HFF-Myc (cell line): ENCODE results near the gene BRD9.
"Not testable (repeated sequence)": the region's sequence is repeated elsewhere in the genome, so short reads cannot be mapped to it uniquely, and the experiment has no call there.

Source experiments
- DNase-seq: peaks from one replicate; pipeline ENCODE4 v3.0.0-alpha.2; 2011; ENCODE audit warnings: low read depth; ENCODE audit errors: extremely low read depth
- H3K4me3 ChIP-seq: replicated peaks from 2 replicates; pipeline ENCODE4 v1.5.1; 2011; ENCODE audit warnings: low read depth, mild to moderate bottlenecking, control low read depth, low read length
- CTCF ChIP-seq: IDR thresholded peaks from 2 replicates; pipeline ENCODE4 v1.5.1; 2012; ENCODE audit warnings: mild to moderate bottlenecking, low read depth, low read length, control low read depth; ENCODE audit errors: missing control alignments

BRD9 gene

GRCh38 chr5:920321-920720 lies 27.7 kb upstream of the BRD9 start:
- TF ChIP-seq CTCF, result no peak
- no peak overlapping the region for H3K4me3 ChIP-seq
- no peak for DNase-seq

- H3K4me3 ChIP-seq, result no peak overlapping the region
- DNase-seq, result no peak
- TF ChIP-seq CTCF, result no peak
Observed at GRCh38 chr5:919356-920000, 26.9 kb upstream of the BRD9 start.

GRCh38 chr5:918717-919116 lies 26.1 kb upstream of the BRD9 start:
- DNase-seq, result not testable (repeated sequence)

GRCh38 chr5:916441-917293 lies 24.1 kb upstream of the BRD9 start:
- no peak for TF ChIP-seq CTCF
- no peak for DNase-seq
- no peak overlapping the region for H3K4me3 ChIP-seq

More at GRCh38 chr5:918717-919116, 26.1 kb upstream of the BRD9 start:
- H3K4me3 ChIP-seq, result not testable (repeated sequence)

GRCh38 chr5:915946-916345 lies 23.3 kb upstream of the BRD9 start:
- no peak overlapping the region for H3K4me3 ChIP-seq
- no peak for DNase-seq
- TF ChIP-seq CTCF, result no peak

GRCh38 chr5:915346-915745 lies 22.7 kb upstream of the BRD9 start:
- not testable (repeated sequence) for H3K4me3 ChIP-seq, DNase-seq

GRCh38 chr5:914612-915011 lies 22.0 kb upstream of the BRD9 start:
- no peak for DNase-seq
- H3K4me3 ChIP-seq, result no peak overlapping the region
- TF ChIP-seq CTCF, result no peak
